ENCODE data around the gene TRRAP. TPM values are rescaled to one million over a fixed set of nuclear protein-coding genes. Genes with fewer than 3 reads are reported as not detected.
"Not testable (repeated sequence)": the region's sequence is repeated elsewhere in the genome, so short reads cannot be mapped to it uniquely, and the experiment has no call there.

Gene TRRAP
- total RNA-seq, 1 donor from 2014 or later, result 39.3 TPM

GRCh38 chr7:98841179-98841997, 36.9 kb upstream of the TRRAP start:
- intact Hi-C loops (cut with DNase I), result loop anchor here (5.0 kb wide), 1 partner anchor 404 kb away; no protein-coding TSS in a partner anchor
- H3K4me3 ChIP-seq, result no peak overlapping the region
- TF ChIP-seq CTCF (IDR thresholded peaks at IDR 0.05), result peak; percentile 94 to 99 (median 99)
- TF ChIP-seq POLR2A (IDR thresholded peaks at IDR 0.05), result no peak
- TF ChIP-seq POLR2AphosphoS5 (IDR thresholded peaks at IDR 0.05; ENCODE audit: insufficient read depth in 1 of 2, low read depth in 1 of 2), result no peak
- H3K9me3 ChIP-seq, result no peaks in the 10 kb centered on the region
- DNase-seq (ENCODE audit: extremely low spot score in 2 of 2), result no peak
- no peaks in the 10 kb centered on the region for H3K27me3 ChIP-seq
- no peaks in the 10 kb centered on the region for H3K4me1 ChIP-seq
- H3K27ac ChIP-seq, result no peak overlapping the region
- H3K36me3 ChIP-seq, result no peaks in the 10 kb centered on the region

GRCh38 chr7:98842552-98842951, 35.8 kb upstream of the TRRAP start:
- DNase-seq (ENCODE audit: extremely low spot score in 2 of 2); H3K27ac ChIP-seq; H3K36me3 ChIP-seq; H3K27me3 ChIP-seq; H3K4me3 ChIP-seq; H3K4me1 ChIP-seq; H3K9me3 ChIP-seq: not testable (repeated sequence)
- intact Hi-C loops (cut with DNase I), result loop anchor here (5.0 kb wide), 1 partner anchor 405 kb away; no protein-coding TSS in a partner anchor

- H3K36me3 ChIP-seq, result no peaks in the 10 kb centered on the region
- TF ChIP-seq POLR2AphosphoS5 (IDR thresholded peaks at IDR 0.05; ENCODE audit: insufficient read depth in 1 of 2, low read depth in 1 of 2), result no peak
- TF ChIP-seq POLR2A (IDR thresholded peaks at IDR 0.05), result no peak
- TF ChIP-seq CTCF (IDR thresholded peaks at IDR 0.05), result no peak
- intact Hi-C loops (cut with DNase I), result no loop called here
- no peak overlapping the region for H3K27ac ChIP-seq
- H3K27me3 ChIP-seq, result no peaks in the 10 kb centered on the region
- no peaks in the 10 kb centered on the region for H3K4me1 ChIP-seq
- H3K4me3 ChIP-seq, result no peak overlapping the region
- no peaks in the 10 kb centered on the region for H3K9me3 ChIP-seq
- DNase-seq (ENCODE audit: extremely low spot score in 2 of 2), result no peak
These were observed 29.4 kb upstream of the TRRAP start for GRCh38 chr7:98848918-98849317.

GRCh38 chr7:98852826-98853225, 25.5 kb upstream of the TRRAP start:
- TF ChIP-seq CTCF (IDR thresholded peaks at IDR 0.05) (no peak), POLR2A (IDR thresholded peaks at IDR 0.05) (no peak), POLR2AphosphoS5 (IDR thresholded peaks at IDR 0.05; ENCODE audit: insufficient read depth in 1 of 2, low read depth in 1 of 2) (no peak)
- H3K9me3 ChIP-seq, result no peaks in the 10 kb centered on the region

GRCh38 chr7:98855610-98856422, 22.5 kb upstream of the TRRAP start:
- DNase-seq (ENCODE audit: extremely low spot score in 2 of 2), result no peak
- Histone ChIP-seq H3K27ac (no peak overlapping the region), H3K27me3 (no peaks in the 10 kb centered on the region), H3K9me3 (no peaks in the 10 kb centered on the region), H3K4me3 (no peak overlapping the region), H3K4me1 (no peaks in the 10 kb centered on the region), H3K36me3 (no peaks in the 10 kb centered on the region)
- intact Hi-C loops (cut with DNase I), result no loop called here
- TF ChIP-seq CTCF (IDR thresholded peaks at IDR 0.05) (no peak), POLR2AphosphoS5 (IDR thresholded peaks at IDR 0.05; ENCODE audit: insufficient read depth in 1 of 2, low read depth in 1 of 2) (no peak), POLR2A (IDR thresholded peaks at IDR 0.05) (no peak)

More at GRCh38 chr7:98852826-98853225, 25.5 kb upstream of the TRRAP start:
- H3K27ac ChIP-seq, result no peak overlapping the region
- no peaks in the 10 kb centered on the region for H3K4me1 ChIP-seq
- no peak for DNase-seq (ENCODE audit: extremely low spot score in 2 of 2)
- no peak overlapping the region for H3K4me3 ChIP-seq
- intact Hi-C loops (cut with DNase I), result no loop called here
- H3K36me3 ChIP-seq, result no peaks in the 10 kb centered on the region
- no peaks in the 10 kb centered on the region for H3K27me3 ChIP-seq

Measured in vagina (tissue), 2 donors.